ENCODE results near the gene ZFP91.
A peak's percentile ranks its signal among the peaks of the same experiment; 100 is the strongest.
"Not testable (repeated sequence)": the region's sequence is repeated elsewhere in the genome, so short reads cannot be mapped to it uniquely, and the experiment has no call there.

ZFP91 gene, protein sequence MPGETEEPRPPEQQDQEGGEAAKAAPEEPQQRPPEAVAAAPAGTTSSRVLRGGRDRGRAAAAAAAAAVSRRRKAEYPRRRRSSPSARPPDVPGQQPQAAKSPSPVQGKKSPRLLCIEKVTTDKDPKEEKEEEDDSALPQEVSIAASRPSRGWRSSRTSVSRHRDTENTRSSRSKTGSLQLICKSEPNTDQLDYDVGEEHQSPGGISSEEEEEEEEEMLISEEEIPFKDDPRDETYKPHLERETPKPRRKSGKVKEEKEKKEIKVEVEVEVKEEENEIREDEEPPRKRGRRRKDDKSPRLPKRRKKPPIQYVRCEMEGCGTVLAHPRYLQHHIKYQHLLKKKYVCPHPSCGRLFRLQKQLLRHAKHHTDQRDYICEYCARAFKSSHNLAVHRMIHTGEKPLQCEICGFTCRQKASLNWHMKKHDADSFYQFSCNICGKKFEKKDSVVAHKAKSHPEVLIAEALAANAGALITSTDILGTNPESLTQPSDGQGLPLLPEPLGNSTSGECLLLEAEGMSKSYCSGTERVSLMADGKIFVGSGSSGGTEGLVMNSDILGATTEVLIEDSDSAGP

DNA sequence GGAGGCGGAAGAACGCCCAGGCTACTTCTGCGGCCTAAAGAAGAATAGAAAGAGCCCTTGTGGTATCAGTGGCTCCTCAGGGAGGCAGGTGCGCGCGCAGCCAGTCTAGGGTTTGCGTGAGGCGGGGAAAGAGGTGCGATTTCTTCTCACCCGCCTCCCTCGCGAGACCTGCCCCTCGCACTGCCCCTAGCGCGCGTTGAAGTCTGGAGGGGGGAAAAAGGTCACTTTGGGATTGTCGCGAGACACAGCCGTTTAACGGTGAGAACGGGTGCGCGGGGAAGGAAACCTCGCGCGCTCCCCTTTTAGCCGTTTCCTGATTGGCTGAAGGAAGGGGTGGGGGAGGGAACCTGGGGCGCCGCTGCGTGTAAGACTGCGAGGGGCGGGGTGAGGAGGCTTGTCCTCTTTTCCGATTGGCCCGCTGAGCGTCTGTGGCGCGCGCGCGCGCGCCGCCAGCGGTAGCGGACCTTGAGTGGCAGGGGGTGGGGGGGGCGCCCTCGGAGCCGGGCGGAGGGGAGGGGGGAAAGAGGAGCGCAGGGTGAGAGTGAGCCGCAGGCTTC, at the start of gene ZFP91:
TSS of gene ZFP91 (plus strand) at position 429 of the 557 bp plus-strand sequence. CDS start 219 bp downstream, outside the sequence.
- DNase-seq = peak; percentile 73

DNA sequence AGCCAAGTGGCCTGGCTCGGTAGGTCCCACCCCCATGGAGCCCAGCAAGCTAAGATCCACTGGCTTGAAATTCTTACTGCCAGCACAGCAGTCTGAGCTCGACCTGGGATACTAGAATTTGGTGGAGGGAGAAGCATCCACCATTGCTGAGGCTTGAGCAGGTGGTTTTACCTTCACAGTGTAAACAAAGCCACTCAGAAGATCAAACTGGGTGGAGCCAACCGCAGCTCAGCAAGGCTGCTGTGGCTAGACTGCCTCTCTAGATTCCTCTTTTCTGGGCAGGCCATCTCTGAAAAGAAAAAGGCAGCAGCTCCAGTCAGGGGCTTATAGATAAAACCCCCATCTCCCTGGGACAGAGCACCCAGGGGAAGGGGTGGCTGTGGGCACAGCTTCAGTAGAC, 48.6 kb upstream of the ZFP91 start:
- DNase-seq = no peak

DNA sequence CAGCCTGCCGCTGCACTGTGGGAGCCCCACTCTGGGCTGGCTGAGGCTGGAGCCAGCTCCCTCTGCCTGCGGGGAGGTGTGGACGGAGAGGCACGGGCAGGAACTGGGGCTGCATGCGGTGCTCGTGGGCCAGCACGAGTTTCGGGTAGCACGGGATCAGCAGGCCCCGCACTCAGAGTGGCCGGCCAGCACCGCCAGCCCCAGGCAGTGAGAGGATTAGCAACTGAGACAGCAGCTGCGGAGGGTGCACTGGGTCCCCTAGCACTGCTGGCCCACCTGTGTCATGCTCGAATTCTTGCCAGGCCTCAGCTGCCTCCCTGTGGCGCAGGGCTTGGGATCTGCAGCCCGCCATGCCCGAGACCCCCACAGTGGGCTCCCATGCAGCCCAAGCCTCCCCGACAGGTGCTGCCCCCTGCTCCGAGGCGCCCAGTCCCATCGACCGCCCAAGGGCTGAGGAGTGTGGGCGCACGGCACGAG, 47.0 kb upstream of the ZFP91 start:
- DNase-seq = no peak

DNA sequence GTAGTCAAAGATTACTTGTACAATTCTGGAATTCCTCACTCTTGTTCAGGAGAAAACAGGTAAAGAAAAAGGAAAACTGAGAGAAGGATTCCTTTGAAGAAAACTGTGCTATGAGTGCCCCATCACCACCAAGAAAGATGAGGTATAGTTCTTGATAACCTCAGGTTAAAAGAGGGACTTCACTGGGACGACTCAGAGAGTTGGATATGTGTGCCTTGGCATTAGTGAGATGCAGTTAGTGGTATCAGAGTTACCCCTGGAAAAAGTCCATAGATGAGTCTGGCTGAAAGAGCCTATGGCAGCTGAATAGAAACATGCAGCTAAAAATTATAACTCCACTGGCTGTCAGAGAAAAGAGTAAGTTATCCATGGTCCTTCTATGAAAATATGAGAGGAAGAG, 32.0 kb upstream of the ZFP91 start:
- no peak for DNase-seq

DNA sequence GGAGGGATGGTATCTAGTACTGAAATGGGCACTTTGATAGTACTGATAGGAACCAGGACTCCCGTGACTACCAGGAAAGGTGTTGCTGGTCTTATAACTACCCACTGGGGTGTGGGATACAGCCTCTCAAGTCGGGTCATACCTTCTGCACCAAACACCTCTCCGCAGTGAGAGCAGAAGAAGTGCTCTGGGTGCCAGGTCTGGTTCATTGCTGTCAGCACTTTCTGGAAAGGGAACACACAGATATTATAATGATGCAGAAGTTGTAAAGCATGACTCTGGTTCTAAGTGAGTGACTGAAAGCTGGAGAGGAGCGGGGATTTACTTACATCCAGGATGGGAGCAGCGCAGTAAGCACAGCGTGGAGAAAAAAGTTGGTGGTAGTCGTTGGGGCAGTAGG, 29.2 kb upstream of the ZFP91 start:
- no peak for DNase-seq

DNA sequence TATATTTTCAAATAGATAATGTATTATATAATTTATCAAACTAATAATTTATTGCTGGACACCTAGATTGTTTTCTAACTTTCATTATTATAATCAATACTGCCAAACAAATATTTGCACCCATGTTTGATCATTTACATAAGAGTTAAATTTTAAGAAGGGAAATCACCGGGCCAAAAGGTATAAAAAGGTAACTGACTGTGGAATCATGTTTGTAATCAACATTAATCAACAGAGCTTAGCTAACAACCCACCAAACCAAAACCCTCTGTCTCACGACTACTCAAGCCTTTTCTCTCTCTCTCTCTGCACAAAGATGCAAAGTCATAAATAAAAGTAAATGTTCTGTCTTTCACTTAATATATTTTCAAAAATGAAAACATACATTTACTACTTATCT, 18.0 kb upstream of the ZFP91 start:
- DNase-seq = no peak

DNA sequence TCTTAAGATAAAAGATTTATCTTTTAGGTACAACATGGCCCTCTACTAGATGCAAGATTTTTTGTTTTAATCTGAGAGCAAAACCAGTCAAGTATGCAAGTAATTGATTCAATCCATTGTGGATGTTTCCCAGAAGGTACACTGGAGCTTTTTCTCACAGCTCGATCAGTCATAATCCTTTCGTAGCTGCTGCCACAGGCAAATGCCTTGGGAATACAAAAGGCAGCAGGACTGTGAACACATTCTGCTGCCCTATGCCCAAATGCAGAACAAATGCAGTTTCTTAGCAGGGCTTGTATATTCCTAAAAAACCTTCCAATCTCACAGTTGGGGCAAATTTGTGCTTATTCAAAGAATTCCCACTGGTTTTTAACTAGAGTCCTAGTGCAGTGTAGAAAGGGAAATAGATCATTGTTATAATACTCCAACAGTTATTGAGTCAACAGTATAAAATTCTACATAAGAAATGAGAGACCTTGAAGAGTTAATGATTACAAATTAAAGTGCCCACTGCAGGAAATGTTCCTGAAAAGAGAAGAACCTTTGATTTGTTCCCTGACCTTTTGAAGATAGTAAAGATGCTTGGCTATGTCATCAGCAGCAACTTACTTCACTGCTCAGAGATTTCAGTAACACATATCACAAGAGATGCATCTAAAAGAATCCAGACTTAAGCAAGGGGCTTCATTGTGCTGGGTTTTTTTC, 17.3 kb upstream of the ZFP91 start:
- no peak for DNase-seq

DNA sequence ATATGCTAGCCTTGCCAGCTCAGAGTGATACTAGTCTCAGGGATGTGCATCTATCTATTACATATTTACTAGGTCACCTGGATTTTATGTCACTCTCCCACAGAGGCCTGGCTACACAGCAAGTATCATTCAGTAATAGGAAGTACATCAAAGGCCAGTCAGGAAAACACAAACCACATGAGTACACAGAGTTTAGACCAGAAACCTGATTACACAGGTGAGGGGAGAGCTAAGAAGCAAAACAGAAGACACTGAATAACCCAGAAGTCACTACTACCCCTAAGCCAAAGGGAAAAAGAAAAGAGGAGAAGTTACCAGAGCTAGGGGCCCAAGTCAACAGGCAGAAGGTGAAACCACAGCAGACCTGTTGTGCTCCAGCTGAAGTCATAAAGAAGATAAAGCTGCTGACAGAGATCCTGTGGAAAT, 16.5 kb upstream of the ZFP91 start:
- no peak for DNase-seq

DNA sequence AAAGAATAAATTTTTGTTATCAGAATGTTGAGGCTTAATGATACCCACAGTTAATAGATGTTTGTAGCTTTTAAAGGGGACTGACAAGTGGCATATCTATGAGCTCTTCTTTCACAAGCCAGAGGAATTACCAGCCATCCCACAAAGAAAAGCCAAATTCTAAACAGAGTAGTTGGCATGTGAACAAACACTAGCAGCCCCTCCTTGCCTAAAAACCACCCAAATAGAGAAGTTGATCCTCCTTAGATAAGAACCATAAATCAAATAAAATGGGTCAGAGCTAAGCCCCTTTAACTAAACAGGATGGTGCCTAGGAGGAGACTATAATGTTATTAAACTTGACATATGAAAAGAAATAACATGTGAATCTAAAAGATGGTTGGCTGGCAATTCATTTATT, 14.6 kb upstream of the ZFP91 start:
- DNase-seq = no peak

DNA sequence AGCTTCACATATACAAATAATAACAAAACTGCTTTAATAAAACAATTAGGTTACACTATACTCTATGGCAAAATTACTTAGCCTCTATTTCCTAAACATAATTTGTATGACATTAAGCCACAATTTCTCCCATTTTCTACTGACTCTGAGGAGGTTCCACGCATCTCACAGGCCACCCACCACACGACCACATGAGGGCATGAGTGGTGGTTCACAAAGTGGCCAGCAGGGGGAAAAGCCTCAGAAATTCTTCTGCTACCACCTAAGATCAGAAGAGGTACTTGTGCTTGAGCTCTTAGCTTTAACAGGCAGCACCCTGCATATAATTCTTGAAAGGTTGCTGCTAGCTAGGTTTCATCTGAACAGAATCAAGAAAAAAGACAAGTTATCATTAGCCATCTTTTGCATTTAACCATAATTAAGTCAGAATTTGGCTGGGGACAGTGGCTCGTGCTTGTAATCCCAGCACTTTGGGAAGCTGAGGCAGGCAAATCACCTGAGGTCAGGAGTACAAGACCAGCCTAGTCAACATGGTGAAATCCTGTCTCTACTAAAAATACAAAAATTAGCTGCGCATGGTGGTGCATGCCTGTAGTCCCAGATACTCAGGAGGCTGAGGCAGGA, 10.9 kb upstream of the ZFP91 start:
- DNase-seq = no peak

DNA sequence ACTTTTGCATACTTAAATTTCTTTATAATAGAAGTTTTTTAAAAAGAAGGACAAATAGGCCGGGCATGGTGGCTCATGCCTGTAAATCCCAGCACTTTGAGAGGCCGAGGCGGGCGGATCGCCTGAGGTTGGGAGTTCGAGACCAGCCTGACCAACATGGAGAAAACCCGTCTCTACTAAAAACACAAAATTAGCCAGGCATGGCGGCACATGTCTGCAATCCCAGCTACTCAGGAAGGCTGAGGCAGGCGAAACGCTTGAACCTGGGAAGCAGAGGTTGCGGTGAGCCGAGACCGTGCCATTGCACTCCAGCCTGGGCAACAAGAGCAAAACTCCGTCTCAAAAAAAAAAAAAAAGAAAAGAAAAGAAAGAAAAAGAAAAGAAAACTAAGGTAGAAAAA, 6.0 kb upstream of the ZFP91 start:
- DNase-seq = not testable (repeated sequence)

DNA sequence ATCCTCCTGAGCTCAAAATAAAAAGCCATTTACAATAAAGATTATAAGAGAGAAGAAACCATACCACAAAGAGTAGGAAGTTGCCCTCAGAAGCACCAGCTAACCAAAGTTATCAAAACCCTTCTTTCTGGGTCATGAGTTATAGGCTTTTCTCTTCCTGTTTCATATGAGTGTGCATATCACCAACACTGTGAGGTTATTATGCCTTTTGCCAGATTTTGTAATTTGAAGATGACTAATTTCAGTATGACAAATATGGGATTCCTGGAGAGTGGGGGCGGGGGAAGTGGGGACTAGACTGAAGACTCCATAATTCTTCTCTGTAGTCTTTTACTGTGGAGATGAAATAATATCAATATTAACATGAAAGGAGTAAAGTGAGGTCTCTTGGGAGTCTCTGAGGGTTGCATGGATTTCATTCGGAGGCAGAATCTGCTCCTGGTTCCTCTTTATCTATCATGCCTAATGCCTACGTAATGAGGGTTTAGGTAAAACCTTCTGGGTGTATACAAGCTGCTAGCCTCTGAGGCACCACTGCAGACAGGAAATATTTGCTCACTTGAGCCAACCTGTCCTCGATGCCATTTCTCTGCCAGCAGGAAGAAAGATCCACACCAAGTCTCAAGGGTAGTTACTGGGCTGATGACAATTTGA, 5.3 kb upstream of the ZFP91 start:
- DNase-seq = no peak

DNA sequence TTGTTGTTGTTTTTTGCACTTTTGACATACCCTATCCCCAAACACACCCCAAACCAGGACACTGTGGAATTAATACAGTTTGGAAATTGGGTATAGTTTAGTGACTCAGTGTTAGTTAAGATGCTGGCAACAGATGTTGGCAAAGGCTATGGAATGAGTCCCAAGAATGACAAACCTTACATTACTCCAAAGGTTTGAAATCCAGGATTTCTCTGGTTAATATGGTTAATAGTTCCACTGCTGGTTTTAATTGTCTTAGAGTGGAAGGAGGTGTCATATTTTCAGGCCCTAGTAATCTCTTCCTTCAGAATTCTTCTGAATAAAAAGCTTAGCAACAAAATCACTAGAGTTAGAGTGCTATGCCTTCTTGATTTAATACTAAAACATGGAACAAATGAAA, 4.0 kb upstream of the ZFP91 start:
- DNase-seq = no peak

DNA sequence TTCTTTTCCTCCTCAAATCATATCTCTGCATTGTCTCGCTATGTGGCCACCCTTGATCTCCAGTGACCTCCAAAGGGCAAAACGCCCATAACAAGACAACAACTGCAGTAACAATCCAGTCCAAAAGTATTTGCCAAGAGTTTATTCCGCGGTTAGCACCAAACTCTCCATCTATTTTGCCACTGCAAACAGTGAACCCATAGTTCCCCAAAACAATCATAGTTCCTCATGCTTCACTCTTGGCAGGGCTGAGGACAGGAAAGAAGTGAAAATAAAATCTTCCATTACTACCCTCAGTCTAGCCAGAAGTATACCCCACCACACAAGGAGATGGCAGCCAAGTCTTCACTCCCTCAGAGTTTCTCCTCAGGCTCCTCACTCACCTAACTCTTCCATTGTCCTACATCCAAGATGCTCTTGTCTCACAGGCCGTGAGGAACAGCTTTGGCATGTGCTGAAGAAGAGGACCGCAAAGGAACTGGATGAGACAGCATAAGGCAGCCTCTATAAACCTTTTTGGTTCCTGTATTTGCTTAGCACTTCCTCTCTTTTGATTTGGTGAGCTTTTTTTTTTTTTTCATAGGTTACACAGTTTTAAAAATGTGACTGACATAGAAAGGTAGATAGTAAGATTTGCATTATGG, 3.4 kb upstream of the ZFP91 start, which contains the start of gene LPXN:
TSS of gene LPXN (minus strand) at position 480 of the 644 bp plus-strand sequence. CDS start at position 396, 84 bp downstream.
- no peak for DNase-seq

DNA sequence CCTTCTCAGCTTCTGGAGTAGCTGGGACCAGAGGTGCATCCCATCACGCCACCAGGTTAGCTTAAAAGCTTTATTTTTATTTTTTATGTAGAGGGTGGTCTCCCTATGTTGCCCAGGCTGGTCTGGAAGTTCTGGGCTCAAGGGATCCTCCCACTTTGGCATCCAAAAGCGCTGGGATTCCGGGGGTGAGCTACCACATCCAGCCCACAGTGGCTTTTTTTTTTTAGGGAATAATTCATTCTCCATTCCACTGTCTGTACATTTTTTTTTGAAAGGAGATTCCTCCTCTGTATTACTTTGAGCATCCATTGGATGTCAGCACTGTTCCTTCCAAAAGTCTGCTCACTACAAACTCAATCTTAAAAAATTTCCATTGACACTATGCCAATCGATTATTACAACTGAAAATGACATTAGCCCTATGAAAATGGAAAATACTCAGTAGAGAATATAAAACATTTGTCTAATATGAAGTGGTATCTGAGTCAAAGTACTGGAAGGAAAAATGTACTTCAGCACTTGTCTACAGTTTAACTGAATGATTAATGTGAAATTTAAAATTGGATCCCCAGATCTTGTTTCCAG, 1.9 kb upstream of the ZFP91 start:
- DNase-seq = no peak

DNA sequence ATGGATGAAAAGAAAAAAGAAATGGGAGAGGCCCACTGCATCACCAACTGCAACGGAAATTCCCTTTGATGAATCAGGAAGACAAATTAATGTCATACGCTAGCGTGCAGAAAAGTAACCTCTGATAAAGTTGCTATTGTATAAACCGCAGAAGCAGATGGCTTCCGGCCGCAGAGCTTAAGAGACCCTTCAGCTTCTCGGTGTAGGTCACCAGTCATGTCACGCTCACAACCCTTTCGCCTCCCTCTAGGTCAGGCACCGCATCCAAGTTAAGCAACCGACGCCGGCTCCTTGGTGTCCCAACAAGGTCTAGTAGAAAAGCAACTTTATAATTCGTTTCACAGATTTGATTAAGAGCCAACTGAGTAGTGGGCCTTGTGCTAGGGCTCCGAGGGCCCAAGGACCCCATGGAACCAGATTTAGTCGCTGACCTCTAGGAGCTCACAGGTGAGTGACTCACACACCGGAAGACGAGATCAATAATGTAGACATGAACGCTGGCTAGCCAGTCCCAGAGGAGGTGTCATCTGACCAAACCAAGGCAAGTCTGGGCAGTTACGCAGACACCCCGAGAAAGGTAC, 1.2 kb upstream of the ZFP91 start:
- no peak for DNase-seq

DNA sequence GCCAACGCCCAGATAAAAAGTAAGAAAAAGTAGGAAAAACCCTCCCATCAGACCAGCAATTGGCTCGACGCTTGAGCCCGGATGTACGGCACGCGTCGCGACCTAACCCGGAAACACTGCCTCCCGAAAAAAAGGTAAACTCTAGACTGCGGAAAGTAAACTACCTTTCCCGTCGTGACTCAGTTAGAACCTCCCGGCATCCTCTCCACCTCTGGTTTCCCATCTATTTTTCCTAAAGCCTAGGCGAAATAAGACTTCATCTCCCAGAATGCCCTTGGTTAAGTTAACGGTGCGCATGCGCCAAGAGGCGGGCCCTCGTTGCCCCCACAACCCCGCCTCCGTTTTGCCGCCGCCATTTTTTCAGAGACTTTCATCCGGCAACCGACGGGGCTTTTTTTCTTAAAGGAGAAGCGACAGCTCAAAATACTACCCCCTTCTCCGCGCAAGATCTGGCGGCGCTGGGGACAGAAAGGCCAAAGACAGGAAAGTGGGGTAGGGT, 678 bp upstream of the ZFP91 start:
- DNase-seq = peak; percentile 96

DNA sequence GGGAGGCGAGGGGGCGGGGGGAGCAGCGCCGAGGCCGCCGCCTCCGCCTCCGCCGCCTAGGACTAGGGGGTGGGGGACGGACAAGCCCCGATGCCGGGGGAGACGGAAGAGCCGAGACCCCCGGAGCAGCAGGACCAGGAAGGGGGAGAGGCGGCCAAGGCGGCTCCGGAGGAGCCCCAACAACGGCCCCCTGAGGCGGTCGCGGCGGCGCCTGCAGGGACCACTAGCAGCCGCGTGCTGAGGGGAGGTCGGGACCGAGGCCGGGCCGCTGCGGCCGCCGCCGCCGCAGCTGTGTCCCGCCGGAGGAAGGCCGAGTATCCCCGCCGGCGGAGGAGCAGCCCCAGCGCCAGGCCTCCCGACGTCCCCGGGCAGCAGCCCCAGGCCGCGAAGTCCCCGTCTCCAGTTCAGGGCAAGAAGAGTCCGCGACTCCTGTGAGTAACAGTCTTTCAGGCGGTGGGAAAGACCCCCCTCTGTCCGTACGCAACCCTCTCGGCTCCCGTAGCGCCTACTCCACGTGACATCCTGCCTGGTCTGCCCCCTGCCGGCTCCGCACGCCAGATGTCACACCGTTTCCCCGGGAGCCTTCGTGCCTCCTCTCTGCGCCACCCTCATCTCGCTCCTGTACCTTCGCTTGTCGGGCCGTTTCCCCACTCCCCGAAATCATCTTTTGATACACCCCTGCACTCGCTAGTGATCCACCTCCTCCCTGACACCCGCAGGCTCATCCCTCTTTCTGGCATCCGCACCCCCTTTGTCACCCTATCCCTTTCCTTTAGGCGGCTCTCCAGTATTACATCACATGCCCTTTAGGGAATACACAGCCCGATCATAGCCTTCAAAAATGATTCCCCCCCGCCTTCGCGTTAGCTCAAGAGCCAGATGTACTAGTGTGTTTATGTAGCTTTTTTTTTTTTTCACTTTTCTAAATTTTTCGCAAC, 598 bp downstream of the ZFP91 start:
- peak; percentile 69 for DNase-seq

DNA sequence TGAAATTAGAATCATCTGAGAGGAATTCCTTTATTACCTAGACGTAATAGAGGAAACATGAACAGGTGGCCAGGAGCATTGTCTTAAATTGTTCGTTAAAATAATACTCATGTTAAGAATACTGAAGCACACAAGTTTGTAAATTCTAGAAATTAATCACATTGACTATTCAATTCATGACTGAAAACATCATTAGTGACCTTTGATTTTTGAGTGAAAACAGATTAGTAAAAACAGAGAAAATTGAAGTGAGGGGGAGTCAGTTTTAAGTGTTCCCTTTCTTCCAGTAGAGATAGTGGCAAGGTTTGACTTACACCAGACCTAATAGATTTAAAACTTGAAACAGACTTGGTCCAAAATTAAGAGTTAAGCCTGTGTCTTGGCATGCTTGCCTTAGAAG, 1.4 kb downstream of the ZFP91 start:
- no peak for DNase-seq

DNA sequence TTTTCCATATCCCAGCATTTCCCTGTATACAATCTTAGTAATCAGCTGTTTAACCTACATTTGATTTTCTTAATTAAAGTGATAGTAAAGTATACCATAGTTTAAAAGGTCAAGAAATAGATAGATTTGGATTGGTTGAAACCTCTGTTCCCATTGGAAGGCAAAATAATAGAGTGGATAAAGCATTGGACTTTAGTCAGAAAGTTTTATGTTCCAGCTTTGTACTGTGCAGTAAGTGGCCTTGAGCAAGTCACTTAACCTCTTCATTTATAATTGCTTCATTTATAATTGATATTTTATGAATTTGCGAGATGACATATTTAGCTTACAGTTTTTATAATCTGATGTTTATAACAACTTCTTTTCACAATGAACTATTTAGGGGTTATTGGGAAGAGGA, 3.6 kb downstream of the ZFP91 start:
- no peak for DNase-seq
